Activated CD4-positive, alpha-beta memory T cell treated with anti-CD3 and anti-CD28 coated beads, Interleukin-2, amount 10 ng/mL, durations not matched to agents 7 days and 5 days (primary cell): ENCODE measurements around the gene AGR2. TPM values are rescaled to one million over a fixed set of nuclear protein-coding genes. Genes with fewer than 3 reads are reported as not detected.

Experiments used
- CTCF ChIA-PET: fragments of 350-600 bp; sonication (Branson Sonifier 250); formaldehyde crosslinking; loops from one replicate; lab custom pipeline; 2021; ENCODE audit warnings: antibody characterized with exemption, inconsistent platforms; lab: Charles Lee
- POLR2A ChIA-PET: fragments of 350-600 bp; sonication (Branson Sonifier 250); formaldehyde crosslinking; loops from one replicate; lab custom pipeline; 2021; ENCODE audit warnings: antibody characterized with exemption; lab: Charles Lee
- DNase-seq: peaks from one replicate; pipeline ENCODE4 v3.0.0-alpha.2; 2020
- H3K27ac Mint-ChIP-seq: one replicate; pipeline ENCODE4 v1.8.0; 2021; ENCODE audit warnings: mild to moderate bottlenecking, mixed read lengths
- H3K27me3 Mint-ChIP-seq: one replicate; pipeline ENCODE4 v1.8.0; 2021; ENCODE audit warnings: mixed read lengths
- H3K36me3 Mint-ChIP-seq: one replicate; pipeline ENCODE4 v1.8.0; 2021; ENCODE audit warnings: low read depth, mixed read lengths
- H3K4me1 Mint-ChIP-seq: one replicate; pipeline ENCODE4 v1.8.0; 2021; ENCODE audit warnings: mixed read lengths
- H3K4me3 Mint-ChIP-seq: one replicate; pipeline ENCODE4 v1.8.0; 2021; ENCODE audit warnings: mild to moderate bottlenecking, mixed read lengths
- H3K9me3 Mint-ChIP-seq: one replicate; pipeline ENCODE4 v1.8.0; 2021; ENCODE audit warnings: mixed read lengths
- total RNA-seq, 2 experiments: library from RNA; stranded (reverse); gene quantifications; one replicate each; pipeline ENCODE4 v1.2.3, GENCODE V29; 2021

Gene AGR2
- total RNA-seq, 2 experiments from 2014 or later, result not detected

DNA sequence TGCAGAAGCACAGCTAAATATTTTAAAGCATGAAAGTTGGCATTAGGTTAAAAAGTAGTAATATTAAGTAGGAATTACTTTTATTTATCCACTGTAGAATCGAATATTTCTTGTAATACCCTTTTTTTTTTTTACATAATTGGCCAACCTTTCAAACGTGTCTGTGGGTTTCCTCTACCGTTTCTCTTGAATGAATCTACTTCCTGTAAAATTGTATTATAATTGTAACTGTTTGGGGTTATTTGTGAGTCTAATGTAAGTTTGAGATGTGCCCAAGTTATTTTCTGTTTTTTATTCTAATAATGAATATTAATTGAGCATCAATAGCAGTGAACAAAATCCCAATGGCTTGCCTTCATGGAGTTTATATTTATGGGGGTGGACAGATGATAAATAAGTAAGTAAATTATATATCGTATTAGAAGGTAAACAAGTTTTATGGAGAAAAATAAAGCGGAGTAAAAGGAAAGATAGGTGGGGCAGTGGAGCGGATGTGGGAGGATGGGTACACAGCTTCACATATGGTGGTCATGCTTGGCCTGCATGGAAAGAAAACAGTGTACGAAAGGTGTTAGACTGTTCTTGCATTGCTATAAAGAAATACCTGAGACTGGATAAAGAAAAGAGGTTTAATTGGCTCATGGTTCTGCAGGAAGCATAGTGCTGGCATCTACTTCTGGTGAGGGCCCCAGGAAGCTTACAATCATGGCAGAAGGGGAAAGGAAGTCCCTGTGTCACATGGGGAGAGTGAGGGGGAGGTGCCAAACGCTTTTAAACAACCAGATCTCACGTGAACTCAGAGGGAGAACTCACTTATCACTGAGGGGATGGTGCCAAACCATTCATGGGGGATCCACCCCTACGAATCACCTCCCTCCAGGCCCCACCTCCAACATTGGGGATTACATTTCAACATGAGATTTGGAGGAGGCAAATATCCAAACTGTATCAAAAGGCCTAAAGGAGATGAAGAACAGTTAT lies 45.9 kb downstream of the AGR2 start:
- Mint-ChIP-seq H3K27me3 (peaks cover 28% of the 10 kb centered on the region), H3K4me3 (no peak overlapping the region), H3K4me1 (peaks cover 8% of the 10 kb centered on the region), H3K9me3 (no peaks in the 10 kb centered on the region), H3K27ac (no peak overlapping the region), H3K36me3 (no peaks in the 10 kb centered on the region)
- ChIA-PET CTCF (no interaction called here), POLR2A (no interaction called here)
- no peak for DNase-seq

DNA sequence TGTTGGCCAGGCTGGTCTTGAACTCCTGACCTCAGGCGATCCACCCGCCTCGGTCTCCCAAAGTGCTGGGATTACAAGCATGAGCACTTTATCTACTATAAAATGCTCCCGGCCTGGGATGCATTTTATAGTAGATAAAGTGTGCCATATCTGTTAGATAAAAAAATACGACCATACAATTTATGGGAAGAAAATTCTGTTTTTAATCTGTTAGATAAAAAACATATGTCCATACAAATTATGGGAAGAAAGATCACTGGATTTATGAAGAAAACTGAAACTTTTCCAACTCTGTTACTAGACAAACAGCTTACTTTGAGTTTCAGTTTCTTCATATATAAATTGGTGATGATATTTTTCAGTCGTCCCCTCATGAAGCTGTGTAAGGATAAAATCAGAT lies 46.8 kb downstream of the AGR2 start:
- ChIA-PET POLR2A (no interaction called here), CTCF (no interaction called here)
- Mint-ChIP-seq H3K4me1 (peaks cover 10% of the 10 kb centered on the region), H3K9me3 (no peaks in the 10 kb centered on the region), H3K27ac (no peak overlapping the region), H3K36me3 (no peaks in the 10 kb centered on the region), H3K4me3 (no peak overlapping the region), H3K27me3 (peaks cover 31% of the 10 kb centered on the region)
- DNase-seq, result no peak

DNA sequence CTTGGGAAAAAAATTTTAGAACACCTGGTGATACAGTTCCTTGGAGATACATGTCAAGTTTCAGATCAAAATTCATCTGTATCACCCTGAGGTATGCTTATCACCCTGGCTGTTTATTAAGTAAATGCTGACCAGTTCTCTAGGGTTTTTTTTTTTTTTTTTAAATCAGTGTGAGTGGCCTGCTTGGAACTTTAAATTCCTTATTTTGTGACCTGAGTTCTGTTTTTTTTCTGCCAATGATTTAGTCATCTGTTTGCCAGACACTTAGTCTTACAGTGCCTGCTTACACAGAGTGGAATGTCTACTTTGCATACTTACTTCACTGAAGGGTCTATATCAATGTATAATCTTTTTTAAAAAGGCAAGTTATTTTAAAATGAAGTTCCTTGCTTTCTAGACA lies 49.4 kb downstream of the AGR2 start:
- Mint-ChIP-seq H3K9me3 (no peaks in the 10 kb centered on the region), H3K4me1 (peaks cover 11% of the 10 kb centered on the region), H3K27ac (no peak overlapping the region), H3K36me3 (no peaks in the 10 kb centered on the region), H3K27me3 (peaks cover 30% of the 10 kb centered on the region), H3K4me3 (no peak overlapping the region)
- CTCF ChIA-PET, result no interaction called here
- POLR2A ChIA-PET, result no interaction called here
- no peak for DNase-seq

DNA sequence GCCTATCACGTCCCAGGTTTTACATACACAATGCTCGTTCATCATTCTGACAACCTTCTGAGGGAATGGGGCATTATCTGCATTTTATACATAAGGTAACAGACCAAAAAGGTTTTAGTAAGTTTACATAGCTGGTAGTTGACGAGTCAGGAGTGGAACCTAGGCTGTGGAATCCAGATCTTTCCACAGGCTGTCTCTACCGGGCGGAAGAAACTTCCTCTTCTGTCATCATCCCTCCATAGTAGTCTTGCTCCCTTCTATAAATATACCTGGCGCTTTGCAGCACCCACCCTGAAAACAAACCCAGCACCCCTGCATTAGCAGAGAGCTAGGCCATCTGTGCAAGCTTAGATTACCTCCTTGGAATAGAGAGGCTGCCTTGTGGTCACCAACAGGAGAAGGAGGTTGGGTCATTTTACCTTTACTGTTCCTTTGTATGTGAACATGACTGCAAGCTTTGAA lies 49.9 kb downstream of the AGR2 start:
- DNase-seq, result no peak
- POLR2A ChIA-PET, result no interaction called here
- CTCF ChIA-PET, result interaction anchor here (0.7 to 1.5 kb wide), 2 partner anchors 60 to 190 kb away, joined by 3 read pairs; no protein-coding TSS in a partner anchor
- no peaks in the 10 kb centered on the region for H3K9me3 Mint-ChIP-seq
- H3K4me3 Mint-ChIP-seq, result peak overlapping the region; percentile 72
- H3K27me3 Mint-ChIP-seq, result peaks cover 27% of the 10 kb centered on the region
- peaks cover 11% of the 10 kb centered on the region for H3K4me1 Mint-ChIP-seq
- H3K27ac Mint-ChIP-seq, result no peak overlapping the region
- H3K36me3 Mint-ChIP-seq, result no peaks in the 10 kb centered on the region

DNA sequence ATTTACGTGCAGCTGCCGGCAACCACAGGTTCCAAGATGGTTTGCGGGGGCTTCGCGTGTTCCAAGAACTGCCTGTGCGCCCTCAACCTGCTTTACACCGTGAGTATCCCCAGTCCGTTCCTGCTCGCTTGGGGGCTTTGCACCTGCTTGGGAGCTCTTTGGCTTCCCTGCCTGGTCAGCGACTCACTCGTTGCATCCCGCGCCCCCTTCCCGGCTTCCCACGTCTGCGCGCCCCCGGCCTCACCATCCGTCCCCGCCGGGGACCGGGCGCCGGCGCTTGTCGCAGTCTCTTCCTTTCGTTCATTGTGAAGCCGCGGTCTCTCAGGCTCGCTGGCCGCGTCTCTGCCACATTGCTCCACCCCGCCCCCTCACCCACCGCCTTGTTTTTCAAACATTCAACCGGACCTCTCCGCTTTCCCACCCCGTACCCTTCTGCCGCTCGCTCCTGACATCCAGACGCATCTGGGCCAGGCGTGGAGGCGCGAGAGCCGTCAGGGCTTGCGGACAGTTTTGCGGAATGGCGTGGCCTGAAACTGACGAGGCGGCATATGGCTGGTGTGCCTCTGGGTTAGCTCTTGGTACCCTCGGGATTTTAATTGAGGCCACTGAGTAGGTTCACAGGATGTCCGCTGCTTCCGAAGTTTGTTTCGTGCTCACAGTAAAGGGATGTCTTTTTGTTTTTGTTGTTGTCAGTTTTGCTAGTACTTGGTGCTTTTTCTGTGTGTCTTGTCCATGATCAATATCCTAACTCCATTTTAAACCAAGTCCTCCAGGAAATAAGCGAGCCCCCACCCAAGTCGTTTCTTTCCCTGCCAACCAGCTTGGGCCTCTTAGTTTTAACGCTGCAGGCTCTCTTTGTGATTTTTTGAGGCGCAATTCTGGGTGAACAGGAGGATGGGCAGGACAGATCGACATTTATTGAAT lies 50.6 kb downstream of the AGR2 start:
- Mint-ChIP-seq H3K4me3 (peak overlapping the region; percentile 72), H3K9me3 (no peaks in the 10 kb centered on the region), H3K27me3 (peaks cover 27% of the 10 kb centered on the region), H3K27ac (no peak overlapping the region), H3K36me3 (no peaks in the 10 kb centered on the region), H3K4me1 (peaks cover 11% of the 10 kb centered on the region)
- ChIA-PET POLR2A (no interaction called here), CTCF (interaction anchor here (0.7 to 1.5 kb wide), 3 partner anchors 47 to 190 kb away, joined by 3 read pairs; no protein-coding TSS in a partner anchor)
- DNase-seq, result peak; percentile 19

DNA sequence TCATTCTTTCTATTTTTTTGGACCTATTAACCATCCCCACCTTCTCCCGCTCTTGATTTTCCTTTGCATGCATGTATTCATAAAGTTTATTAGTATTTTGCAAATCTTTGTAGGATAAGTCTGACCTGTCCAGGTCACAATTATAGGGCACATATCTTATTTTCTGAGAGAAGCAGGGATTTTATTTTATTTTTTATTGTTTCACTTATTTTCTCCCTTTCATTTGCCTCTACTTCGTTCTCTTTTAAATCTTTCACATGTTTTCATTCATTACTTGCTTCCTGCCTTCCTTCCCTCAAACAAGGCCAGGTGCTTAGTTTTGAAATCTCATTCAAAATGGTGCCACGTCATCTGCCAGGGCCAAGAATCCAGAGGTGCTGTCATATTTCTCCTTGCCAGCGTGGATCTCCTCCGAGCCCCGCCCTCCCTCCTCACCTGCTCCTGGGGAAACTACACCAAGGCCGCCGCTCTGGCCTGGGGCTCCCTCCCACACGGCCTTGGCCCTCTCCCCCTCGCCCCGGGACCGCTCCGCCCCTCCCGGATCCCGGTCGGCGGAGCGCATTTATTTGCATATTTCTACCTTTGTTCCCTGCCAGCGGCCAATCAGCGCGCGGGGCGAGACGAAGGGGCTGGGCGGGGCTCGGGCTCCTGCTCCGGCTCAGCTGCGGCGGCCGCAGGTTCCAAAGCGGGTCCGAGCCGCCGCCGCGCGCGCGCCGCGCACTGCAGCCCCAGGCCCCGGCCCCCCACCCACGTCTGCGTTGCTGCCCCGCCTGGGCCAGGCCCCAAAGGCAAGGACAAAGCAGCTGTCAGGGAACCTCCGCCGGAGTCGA lies 51.5 kb downstream of the AGR2 start, which contains the start of gene TSPAN13:
TSPAN13 (plus strand) TSS at position 654 of the 830 bp plus-strand sequence. CDS start 213 bp downstream, outside the sequence.
- DNase-seq, result peak; percentile 68
- ChIA-PET POLR2A (no interaction called here), CTCF (interaction anchor here (0.7 to 1.5 kb wide), 2 partner anchors 48 to 58 kb away, joined by 3 read pairs; no protein-coding TSS in a partner anchor)
- Mint-ChIP-seq H3K27ac (no peak within 1 kb of the TSS), H3K36me3 (no peaks in the 10 kb centered on the region), H3K9me3 (no peaks in the 10 kb centered on the region), H3K4me1 (peaks cover 11% of the 10 kb centered on the region), H3K4me3 (peak within 1 kb of the TSS; percentile 72), H3K27me3 (peaks cover 27% of the 10 kb centered on the region)

DNA sequence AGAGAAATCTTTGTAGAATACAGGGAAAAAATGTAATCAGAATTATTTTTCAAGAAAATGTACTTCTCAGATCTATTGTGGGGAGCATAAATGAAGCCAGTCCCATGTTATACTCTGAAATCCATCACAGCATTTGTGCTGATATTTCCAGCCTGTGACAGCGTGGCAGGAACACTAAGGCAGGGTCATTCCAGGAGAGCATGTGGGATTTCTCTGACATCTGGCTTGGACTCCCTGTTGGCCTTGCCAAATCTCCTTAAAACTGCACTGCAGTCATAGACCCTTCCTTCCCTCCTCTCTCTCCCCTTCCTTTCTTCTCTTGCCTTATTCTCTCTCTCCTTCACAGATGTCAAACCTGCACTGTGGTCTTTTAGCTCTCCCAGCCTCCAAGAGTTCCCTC lies 57.7 kb downstream of the AGR2 start:
- Mint-ChIP-seq H3K4me1 (no peaks in the 10 kb centered on the region), H3K4me3 (no peak overlapping the region), H3K27ac (no peak overlapping the region), H3K9me3 (no peaks in the 10 kb centered on the region), H3K27me3 (no peaks in the 10 kb centered on the region), H3K36me3 (no peaks in the 10 kb centered on the region)
- ChIA-PET CTCF (no interaction called here), POLR2A (no interaction called here)
- no peak for DNase-seq

DNA sequence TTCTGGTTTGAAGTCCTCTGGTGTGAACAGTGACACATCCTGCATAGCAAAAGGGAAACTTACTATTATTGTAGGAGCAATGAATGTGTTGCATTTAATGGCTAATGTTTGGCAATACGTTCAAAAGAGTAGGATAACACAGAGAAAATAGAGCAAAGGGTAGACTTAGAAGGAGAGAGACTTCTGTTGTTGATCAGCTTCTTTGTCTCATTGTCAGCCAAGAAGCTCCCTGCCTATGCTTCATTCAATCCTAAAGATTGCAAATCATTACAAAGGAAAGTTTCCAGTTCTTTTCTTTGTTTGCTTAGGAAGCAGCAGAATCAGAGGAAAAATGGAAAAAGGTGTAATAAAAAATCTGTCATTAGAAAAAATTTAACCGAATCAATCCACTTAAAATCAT lies 59.2 kb downstream of the AGR2 start:
- no peak overlapping the region for H3K4me3 Mint-ChIP-seq
- H3K4me1 Mint-ChIP-seq, result no peaks in the 10 kb centered on the region
- no peaks in the 10 kb centered on the region for H3K27me3 Mint-ChIP-seq
- ChIA-PET CTCF (no interaction called here), POLR2A (no interaction called here)
- no peak overlapping the region for H3K27ac Mint-ChIP-seq
- DNase-seq, result no peak
- H3K36me3 Mint-ChIP-seq, result no peaks in the 10 kb centered on the region
- no peaks in the 10 kb centered on the region for H3K9me3 Mint-ChIP-seq

DNA sequence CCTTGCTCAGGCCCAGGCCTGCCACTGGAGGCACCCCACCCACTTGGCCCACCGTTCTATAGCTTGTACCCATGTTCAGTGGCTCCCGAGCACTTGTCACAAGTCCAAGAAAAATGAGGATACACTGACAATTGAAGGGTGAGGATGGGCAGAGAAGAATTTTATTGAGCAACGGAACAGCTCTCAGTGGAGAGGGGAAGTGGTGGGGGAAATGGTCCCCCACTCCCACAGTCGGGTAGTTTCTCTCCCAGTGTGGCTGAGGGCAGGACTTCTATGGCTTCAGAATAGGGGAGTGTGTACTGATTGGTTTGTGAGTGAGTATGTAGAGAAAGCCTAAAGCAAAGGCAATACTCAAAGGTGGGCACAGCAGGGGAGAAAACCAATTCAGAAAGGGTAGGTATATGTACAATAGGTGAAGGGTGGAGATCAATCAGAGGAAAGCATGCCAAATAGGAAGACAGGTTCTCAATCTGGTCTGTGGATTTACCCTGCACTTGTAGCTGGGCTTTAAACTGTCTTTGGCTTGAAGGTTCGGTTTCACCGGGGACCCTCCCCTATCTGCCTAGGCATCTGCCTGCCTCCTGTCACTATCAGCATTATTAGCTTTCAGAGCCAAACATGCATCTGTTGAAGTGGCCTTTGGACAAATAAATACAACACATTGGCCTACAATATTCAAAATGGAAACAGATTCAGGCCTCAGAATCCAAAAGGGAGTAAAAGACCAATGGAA lies 60.1 kb downstream of the AGR2 start:
- Mint-ChIP-seq H3K9me3 (no peaks in the 10 kb centered on the region), H3K27me3 (no peaks in the 10 kb centered on the region), H3K27ac (no peak overlapping the region), H3K36me3 (no peaks in the 10 kb centered on the region), H3K4me1 (no peaks in the 10 kb centered on the region), H3K4me3 (no peak overlapping the region)
- ChIA-PET POLR2A (no interaction called here), CTCF (no interaction called here)
- no peak for DNase-seq

DNA sequence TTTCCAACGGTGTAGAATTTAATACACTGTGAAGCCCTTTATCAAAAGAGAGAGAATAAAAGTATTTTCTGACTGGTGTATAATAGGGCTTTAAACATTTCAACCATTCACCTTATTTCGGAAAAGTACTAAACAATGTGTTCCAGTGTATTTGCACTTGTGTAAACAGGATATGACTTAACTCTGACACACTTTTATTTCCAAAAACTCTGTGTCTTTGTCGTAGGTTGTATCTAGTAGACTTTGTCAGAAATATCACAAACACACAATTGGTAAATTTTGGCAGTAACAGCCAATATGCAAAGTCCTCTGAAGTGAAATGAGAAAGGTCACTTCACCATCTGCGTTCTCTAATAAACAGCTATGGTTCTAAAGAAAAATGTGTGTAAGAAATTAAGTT lies 61.6 kb downstream of the AGR2 start:
- no peaks in the 10 kb centered on the region for H3K27me3 Mint-ChIP-seq
- no peaks in the 10 kb centered on the region for H3K9me3 Mint-ChIP-seq
- DNase-seq, result no peak
- H3K36me3 Mint-ChIP-seq, result no peaks in the 10 kb centered on the region
- ChIA-PET POLR2A (no interaction called here), CTCF (interaction anchor here (0.6 kb wide), 1 partner anchor 31 kb away, joined by 3 read pairs; no protein-coding TSS in a partner anchor)
- H3K27ac Mint-ChIP-seq, result no peak overlapping the region
- H3K4me3 Mint-ChIP-seq, result no peak overlapping the region
- H3K4me1 Mint-ChIP-seq, result no peaks in the 10 kb centered on the region

DNA sequence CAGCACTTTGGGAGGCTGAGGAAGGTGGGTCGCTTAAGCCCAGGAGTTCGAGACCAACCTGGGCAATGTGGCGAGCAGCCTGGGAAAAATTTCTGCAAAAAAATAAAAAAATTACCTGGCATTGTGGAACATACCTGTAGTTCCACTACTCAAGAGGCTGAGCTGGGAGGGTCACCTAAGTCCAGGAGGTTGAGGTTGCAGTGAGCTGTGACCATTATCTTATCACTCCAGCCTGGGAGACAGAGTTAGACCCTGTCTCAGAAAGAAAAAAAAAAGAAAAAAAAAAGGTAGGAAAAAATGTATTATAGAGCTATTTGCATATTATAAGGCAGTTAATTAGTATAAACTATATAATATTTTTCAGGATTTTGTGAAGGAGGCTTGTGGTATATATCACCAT lies 62.3 kb downstream of the AGR2 start:
- Mint-ChIP-seq H3K4me3 (no peak overlapping the region), H3K9me3 (no peaks in the 10 kb centered on the region), H3K27me3 (no peaks in the 10 kb centered on the region), H3K36me3 (no peaks in the 10 kb centered on the region), H3K27ac (no peak overlapping the region), H3K4me1 (no peaks in the 10 kb centered on the region)
- no peak for DNase-seq
- CTCF ChIA-PET, result interaction anchor here (0.6 kb wide), 1 partner anchor 30 kb away, joined by 3 read pairs; no protein-coding TSS in a partner anchor
- POLR2A ChIA-PET, result no interaction called here
